Cerebellar cortex (tissue), 1 donor: Measurements from ENCODE around the gene BCAS4.
"Not testable (repeated sequence)": the region's sequence is repeated elsewhere in the genome, so short reads cannot be mapped to it uniquely, and the experiment has no call there.

ENCODE experiments used
- DNase-seq: peaks from one replicate; pipeline ENCODE4 v3.0.0-alpha.2; 2015; ENCODE audit warnings: low spot score

BCAS4 gene

DNA sequence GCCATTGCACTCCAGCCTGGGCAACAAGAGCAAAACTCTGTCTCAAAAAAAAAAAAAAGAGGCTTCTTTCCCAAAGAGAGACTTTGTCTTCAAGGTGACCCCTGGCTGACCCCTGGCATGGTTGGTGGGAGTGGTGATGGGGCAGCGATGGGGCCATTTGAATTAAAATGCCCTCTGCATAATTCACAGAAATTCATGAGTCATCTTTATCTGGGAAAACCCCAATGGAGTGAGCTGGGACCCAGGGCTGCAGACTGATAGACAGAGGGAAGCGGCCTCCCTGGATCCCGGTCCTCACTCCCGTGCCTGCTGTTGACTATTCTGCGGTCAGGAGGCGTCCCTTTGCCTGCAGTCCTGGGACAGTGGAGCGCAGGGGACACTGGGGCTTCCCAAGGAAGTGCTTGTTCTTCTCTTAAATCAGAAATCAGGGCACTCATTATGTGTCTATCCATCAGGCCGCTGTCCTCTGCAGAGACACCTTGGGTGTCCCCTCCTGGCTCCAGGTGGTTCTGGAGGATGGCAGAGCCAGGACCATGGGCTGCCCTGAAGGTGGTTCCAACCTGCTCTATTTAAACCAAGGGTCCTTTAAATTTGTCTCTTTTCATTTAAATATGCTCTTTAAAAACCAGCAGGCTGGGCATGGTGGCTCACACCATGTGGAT lies 23.3 kb upstream of the BCAS4 start:
- DNase-seq: not testable (repeated sequence)

DNA sequence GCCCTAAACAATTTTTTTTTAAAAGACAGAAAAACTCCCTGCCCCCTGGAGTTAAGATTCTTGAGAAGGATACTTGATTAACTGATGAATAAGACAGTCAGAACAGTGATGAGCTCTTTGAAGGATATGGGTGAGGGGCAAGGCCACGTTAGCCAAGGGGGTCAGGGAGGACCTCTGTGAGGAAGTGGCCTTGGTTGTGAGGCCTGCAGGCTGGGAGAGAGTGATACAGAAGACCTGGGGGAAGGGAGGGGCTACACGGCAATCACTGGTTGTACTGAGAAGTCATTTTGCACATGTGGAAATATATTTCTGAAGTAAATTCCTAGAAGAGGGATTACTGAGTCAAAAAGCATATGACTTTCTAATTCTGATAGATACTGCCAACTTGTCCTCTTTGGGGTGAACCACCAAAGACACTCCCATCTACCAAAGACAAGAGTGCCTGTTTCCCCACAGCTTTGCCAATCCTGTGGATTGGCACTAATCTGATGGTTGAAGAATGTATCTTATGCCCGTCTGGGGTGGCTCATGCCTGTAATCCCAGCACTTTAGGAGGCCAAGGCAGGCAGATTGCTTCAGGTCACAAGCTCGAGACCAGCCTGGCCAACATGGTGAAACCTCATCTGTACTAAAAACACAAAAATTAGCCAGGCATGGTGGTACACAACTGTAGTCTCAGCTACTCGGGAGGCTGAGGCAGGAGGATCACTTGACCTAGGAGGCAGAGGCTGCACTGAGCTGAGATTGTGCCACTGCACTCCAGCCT lies 22.3 kb upstream of the BCAS4 start:
- no peak for DNase-seq

- no peak for DNase-seq
Measured at GRCh38 chr20:50774515-50774914, 20.3 kb upstream of the BCAS4 start.

DNA sequence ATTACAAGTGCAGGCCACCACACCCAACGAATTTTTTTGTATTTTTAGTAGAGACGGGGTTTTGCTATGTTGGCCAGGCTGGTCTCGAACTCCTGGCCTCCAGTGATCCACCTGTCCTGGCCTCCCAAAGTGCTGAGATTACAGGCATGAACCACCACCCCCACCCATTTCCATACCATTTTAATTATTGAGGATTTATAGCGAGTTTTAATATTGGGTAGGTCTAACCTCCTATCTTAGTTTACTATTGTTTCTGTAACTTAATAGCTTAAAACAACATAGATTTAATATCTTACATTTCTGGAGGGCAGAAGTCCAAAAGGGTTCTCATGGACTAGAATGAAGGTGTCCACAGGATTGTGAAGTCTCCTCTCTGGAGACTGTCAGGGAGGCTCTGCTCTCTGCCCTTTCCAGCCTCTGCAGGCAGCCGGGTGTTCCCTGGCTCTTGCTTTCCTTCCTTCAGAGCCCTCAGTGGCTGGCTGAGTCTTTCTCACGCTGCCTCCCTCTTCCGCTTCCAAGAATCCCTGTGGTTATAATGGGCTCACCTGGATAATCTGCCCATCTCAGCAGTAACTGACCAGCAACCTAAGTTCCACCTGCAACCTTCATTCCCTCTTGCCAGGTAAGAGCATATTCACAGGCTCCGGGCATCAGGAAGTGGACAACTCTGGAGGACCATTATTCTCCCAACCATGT lies 18.6 kb upstream of the BCAS4 start:
- DNase-seq: no peak

DNA sequence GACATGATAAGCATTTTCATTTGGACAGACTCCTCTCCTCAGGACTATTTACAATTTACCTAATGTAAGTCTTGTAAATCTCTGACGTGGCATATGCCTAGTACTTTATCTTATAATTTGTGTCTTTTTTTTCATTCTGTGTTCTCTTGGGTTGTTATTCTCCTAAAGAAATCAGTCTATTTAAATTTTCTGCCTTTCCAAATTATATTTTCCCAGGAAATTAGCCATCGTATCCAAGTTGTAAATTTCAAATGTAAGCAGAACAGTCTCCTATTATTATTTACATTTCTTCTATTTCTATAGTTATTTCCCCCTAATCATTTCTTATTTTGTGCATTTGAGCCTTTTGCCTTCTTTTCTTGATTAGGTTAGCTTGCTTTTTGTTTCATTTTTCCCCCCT lies 17.5 kb upstream of the BCAS4 start:
- no peak for DNase-seq

- DNase-seq: not testable (repeated sequence)
Measured at GRCh38 chr20:50778994-50779393, 15.9 kb upstream of the BCAS4 start.

DNA sequence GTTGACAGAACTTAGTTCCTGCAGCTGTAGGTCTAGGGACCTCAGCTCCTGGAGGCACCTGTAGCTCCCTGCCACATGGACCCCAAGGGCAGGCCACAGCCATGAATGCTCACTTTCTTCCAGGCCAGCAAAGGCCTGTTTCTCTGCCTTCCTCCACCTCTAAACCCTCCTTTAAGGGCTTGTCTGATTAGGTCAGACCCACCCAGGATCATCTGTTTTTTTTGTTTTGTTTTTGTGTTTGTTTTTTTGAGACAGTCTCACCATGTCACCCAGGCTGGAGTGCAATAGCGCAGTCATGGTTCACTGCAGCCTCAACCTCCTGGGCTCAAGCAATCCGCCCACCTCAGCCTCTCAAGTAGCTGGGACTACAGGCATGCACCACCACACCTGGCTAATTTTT lies 11.5 kb upstream of the BCAS4 start:
- DNase-seq: no peak

DNA sequence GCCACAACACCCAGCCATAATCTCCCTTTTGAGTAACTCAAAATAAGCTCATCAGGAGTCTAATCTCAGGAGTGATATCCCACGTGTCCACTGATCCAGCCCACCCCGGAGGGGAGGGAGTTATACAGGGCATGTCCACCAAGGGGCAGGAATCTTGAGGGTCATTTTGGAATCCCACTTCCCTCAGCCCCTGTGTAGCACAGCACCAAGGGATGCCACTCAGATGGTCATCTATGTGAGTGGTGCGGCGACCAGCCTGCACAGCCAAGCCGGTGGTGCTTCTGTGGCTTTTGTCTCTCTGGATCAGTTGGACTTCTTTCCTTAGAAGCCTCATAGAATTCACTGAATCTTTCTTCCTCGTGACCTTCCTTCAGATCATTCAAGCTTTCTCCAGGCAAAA lies 11.0 kb upstream of the BCAS4 start:
- no peak for DNase-seq

- no peak for DNase-seq
Measured at GRCh38 chr20:50784464-50784863, 10.4 kb upstream of the BCAS4 start.

GRCh38 chr20:50786703-50787102 lies 8.2 kb upstream of the BCAS4 start:
- no peak for DNase-seq

DNA sequence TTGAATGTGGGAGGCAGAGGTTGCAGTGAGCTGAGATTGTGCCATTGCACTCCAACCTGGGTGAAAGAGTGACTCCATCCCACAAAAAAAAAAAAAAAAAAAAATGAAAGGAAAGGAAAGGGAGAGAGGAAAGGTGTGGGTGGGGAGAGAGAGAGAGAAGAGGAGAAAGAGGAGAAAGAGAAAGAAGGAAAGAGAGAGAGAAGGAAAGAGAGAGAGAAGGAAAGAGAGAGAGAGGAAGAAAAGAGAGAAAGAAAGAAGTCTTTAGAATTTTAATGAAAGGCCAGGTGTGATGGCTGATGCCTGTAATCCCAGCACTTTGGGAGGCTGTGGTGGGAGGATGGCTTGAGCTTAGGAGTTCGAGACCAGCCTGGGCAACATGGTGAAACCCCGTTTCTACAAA lies 7.7 kb upstream of the BCAS4 start:
- no peak for DNase-seq

DNA sequence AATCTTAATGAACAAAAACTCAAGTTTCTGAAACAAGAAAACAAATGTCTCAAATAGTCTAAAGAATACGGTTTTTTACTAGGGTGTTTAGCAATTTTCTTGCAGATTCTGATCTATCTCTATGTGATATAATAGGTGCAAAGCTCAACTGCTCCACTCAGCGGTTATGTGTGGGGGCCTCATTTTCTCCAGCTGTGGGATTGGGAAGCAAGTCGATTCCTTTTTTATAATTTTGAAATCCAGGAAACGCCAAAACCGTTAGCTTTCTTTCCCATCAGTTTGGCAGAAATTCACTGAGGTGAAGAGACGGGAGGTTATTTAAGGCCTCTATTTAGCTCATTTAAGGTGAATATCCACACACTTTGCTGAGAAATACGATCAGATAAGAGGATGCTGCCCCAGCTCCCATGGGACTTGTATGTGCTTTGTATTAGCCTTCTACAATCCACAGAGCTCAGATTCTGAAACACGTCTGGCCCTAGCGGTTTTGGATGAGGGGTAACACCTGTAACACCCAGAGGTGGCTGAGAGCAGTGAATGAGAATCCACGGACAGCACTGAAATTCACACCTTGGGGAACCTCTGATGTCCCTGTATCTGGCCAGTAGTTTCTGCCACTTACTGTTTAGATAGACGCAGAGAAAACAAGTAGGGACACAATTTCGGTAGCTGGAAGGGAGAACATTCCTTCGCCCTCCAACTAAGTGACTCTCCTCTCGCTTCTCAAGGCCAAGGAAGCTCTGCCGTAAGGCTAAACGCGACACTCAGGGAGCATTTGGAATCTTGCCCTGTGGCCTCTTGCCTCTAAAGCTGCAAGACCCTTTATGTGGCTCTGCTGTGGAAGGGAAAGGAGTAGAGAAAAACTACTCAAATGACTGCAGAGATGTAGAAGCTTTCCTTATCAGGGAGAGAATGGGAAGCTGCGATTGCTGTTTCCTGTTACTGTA lies 6.5 kb upstream of the BCAS4 start:
- peak; percentile 74 for DNase-seq

- DNase-seq: no peak
Measured at GRCh38 chr20:50789968-50790650, 4.8 kb upstream of the BCAS4 start.

DNA sequence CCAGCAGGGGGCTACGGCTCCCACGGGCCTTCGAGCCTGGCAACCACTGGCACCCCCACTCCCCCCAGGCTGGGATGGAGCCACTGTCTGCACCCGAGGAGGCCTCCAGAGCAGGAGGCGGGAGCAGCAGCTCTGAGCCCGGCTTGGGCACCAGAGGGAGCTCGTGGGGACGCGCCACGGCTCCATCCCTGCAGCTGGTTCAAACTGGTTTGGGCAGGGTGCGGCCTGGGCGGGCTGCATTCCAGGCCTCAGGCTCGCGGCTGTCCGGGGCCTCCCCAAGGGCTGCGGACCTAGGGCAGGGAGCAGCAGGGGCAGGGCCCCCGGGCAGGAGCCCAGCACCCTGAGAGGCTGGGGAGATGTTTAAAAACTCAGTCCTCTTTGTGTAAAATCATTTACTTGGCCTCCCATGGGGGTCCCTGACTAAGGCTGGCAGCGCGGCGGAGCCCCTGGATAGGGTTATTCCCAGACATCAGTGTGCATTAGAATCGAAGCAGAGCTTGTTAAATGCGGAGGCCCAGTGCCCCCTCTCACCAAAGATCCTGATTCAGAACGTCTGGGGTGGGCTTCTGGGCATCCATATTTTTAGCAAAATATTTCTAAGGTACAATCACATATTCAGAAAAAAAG lies 4.1 kb upstream of the BCAS4 start:
- peak; percentile 82 for DNase-seq

DNA sequence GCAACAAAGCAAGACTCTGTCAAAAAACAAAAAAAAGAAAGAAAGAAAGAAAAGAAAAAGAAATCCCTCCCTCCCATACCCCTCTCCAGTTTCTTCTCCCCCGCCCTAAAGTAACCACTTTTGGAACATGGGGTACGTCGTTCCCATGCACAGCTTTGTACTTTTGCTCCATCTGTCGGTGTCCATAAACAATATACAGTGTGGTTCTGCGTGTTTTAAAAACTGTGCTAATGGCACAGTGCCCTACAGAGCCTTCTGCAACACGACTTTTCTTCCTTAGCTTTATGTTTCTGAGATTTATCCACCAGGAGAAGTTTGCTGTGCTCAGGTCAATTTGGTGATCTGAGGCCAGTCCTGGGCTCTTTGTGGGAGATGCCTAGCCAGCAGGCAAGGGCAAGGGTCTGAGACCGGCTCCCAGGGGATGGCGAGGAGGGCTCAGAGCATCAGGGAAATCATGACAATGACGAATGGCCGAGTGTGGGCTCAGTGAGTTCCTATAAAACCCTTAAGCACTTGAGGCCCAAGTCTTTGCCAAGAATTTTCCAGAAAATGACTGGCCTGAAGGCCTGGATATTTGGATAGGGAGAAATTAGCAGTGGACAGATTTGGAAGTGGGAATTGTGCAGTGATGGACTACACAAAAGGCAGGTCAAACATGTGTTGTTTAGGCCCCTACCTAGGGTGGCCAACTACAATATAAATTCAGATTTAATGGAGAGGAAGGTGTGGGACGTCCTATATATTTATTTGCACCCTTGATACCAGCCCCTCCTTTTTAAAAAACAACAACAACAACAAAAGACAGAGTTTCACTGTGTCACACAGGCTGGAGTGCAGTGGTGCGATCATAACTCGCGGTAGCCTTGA lies 1.9 kb upstream of the BCAS4 start:
- DNase-seq: peak; percentile 20

- peak; percentile 58 for DNase-seq
Measured at GRCh38 chr20:50793575-50794016, 1.3 kb upstream of the BCAS4 start.

- no peak for DNase-seq
Measured at GRCh38 chr20:50794181-50794845, 548 bp upstream of the BCAS4 start.

GRCh38 chr20:50797142-50797541 lies 2.3 kb downstream of the BCAS4 start:
- no peak for DNase-seq

DNA sequence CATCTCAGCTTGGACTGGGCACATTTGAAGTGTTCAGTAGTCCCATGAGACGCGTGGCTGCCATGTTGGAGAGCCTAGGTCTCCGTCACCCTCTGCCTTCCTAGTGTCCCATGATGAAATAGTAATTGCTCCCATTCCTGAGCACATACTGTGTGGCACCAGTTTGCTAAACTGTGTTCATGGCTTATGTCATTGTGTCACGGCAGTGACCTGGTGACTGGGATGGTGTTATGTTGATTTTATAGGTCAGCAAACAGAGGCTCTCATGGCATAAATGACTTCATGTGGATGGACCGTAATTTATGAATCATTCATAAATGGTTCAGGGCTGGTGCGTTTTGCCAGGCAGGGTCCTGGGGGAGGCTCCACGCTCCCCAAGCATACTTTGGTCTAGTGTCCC lies 3.8 kb downstream of the BCAS4 start:
- DNase-seq: no peak
